HG03139 (cell line): ENCODE measurements around the gene CA12.

Experiments used
- ATAC-seq: cut with Tn5 transposase; IDR thresholded peaks from one replicate; pipeline ENCODE4 v1.9.1; 2021; ENCODE audit not compliant: unreplicated experiment

CA12 gene

GRCh38 chr15:63276342-63277037 is 105.2 kb downstream of the CA12 start:
- ATAC-seq, result no peak

GRCh38 chr15:63274427-63274826 is 107.2 kb downstream of the CA12 start:
- no peak for ATAC-seq
